ENCODE data around the gene SERPINB6.
A peak's percentile ranks its signal among the peaks of the same experiment; 100 is the strongest.

SERPINB6 gene

DNA sequence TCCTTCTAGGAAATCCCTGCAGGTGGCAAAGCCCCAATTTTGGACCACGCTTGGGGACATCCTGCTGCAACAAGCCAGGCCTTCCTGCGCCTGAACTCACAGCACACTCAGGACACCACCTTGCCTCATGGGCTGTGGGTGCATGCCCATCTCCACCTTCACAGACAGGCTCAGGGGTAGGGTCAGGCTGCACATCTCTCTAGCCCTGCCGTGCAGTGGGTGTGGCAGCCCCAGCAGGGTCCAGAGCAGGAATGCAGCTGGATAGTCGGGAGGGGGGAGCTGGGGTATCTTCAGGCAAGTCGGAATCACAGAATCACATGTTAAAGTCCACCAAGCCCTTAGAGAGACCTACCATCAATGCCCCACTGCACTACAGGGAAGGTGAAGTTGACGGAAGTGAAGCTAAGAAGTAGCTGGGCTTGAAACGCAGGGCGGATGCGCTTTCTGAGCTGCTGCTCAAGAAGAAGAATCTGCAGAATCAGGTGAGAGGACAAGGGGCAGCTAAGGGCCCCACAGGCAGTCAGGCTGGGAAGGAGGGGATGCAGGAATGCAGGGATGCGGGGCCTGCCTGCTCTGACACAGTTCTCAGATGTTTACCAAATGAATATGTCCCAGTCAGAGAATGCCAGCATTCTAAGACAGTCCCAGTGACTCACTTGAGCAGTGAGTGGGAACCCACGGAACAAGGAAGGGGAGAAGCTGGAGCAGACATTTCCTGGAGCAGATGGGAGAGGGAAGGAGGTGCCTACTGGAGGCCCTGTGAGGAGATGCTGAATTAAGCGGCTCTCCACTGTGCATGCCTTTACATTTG, 11.3 kb downstream of the SERPINB6 start:
- Histone ChIP-seq H3K9me3 (ENCODE audit: control insufficient read depth in 1 of 2, low read length in 2 of 2) (no peaks in the 10 kb centered on the region), H3K4me3 (ENCODE audit: low read depth in 1 of 2, low read length in 2 of 2) (peak overlapping the region in 1 of 2 donors; percentile 9), H3K4me1 (ENCODE audit: control insufficient read depth in 1 of 2, insufficient read depth in 2 of 2, low read length in 2 of 2) (peaks cover 60 to 65% of the 10 kb centered on the region in 2 donors), H3K9ac (ENCODE audit: low read depth in 1 of 2, low read length in 2 of 2) (peak overlapping the region in 1 of 2 donors; percentile 32), H3K36me3 (ENCODE audit: control insufficient read depth in 1 of 2, insufficient read depth in 2 of 2, low read length in 2 of 2) (peaks cover 17 to 47% of the 10 kb centered on the region in 2 donors), H3K27me3 (ENCODE audit: control insufficient read depth in 1 of 2, insufficient read depth in 2 of 2, low read length in 2 of 2) (no peaks in the 10 kb centered on the region), H3K27ac (ENCODE audit: low read depth, low read length) (no peak overlapping the region)

DNA sequence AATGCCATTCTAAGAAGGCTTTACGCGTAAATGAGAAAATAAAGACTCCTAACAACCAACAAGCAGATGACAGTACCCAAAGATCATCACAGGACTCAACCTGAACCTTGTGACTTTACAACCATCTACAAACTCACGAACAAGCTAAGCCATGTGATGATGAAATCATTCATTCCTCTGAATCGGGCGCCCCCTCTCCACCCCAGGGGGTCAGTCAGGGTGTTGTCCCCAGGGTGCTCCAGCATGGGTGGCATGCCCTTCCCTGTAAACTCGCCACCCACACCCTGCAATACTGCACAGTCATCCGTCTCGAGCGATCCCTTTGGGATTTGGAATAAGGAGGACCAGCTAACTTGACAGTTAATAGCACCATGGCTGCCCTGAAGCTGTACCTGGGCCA, 12.6 kb downstream of the SERPINB6 start:
- no peak overlapping the region for H3K9ac ChIP-seq (ENCODE audit: low read depth in 1 of 2, low read length in 2 of 2)
- no peak overlapping the region for H3K4me3 ChIP-seq (ENCODE audit: low read depth in 1 of 2, low read length in 2 of 2)
- no peak overlapping the region for H3K27ac ChIP-seq (ENCODE audit: low read depth, low read length)
- peaks cover 21 to 58% of the 10 kb centered on the region in 2 donors for H3K36me3 ChIP-seq (ENCODE audit: control insufficient read depth in 1 of 2, insufficient read depth in 2 of 2, low read length in 2 of 2)
- H3K4me1 ChIP-seq (ENCODE audit: control insufficient read depth in 1 of 2, insufficient read depth in 2 of 2, low read length in 2 of 2), result peaks cover 58 to 65% of the 10 kb centered on the region in 2 donors
- H3K9me3 ChIP-seq (ENCODE audit: control insufficient read depth in 1 of 2, low read length in 2 of 2), result no peaks in the 10 kb centered on the region
- no peaks in the 10 kb centered on the region for H3K27me3 ChIP-seq (ENCODE audit: control insufficient read depth in 1 of 2, insufficient read depth in 2 of 2, low read length in 2 of 2)

DNA sequence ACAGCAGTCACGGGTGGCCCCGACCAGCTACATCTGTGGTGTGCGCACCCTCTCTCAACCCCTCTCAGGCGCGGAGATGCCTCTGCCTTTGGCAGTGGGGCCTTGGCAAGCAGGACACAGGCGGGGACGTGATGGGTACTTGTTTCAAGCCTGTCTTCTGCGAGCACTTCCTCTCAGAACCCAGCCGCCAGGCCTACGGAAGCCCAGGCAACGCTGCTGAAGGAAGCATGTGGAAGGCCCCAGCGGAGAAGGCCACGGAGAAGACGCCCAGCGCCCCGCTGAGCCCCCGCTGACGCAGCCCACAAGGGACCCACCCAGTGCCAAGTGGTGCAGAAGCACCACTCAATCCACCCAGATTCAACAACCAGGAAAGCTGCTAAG, 13.0 kb downstream of the SERPINB6 start:
- Histone ChIP-seq H3K36me3 (ENCODE audit: control insufficient read depth in 1 of 2, insufficient read depth in 2 of 2, low read length in 2 of 2) (peaks cover 21 to 61% of the 10 kb centered on the region in 2 donors), H3K9me3 (ENCODE audit: control insufficient read depth in 1 of 2, low read length in 2 of 2) (no peaks in the 10 kb centered on the region), H3K4me3 (ENCODE audit: low read depth in 1 of 2, low read length in 2 of 2) (no peak overlapping the region), H3K4me1 (ENCODE audit: control insufficient read depth in 1 of 2, insufficient read depth in 2 of 2, low read length in 2 of 2) (peaks cover 54 to 60% of the 10 kb centered on the region in 2 donors), H3K27ac (ENCODE audit: low read depth, low read length) (no peak overlapping the region), H3K27me3 (ENCODE audit: control insufficient read depth in 1 of 2, insufficient read depth in 2 of 2, low read length in 2 of 2) (no peaks in the 10 kb centered on the region), H3K9ac (ENCODE audit: low read depth in 1 of 2, low read length in 2 of 2) (no peak overlapping the region)

DNA sequence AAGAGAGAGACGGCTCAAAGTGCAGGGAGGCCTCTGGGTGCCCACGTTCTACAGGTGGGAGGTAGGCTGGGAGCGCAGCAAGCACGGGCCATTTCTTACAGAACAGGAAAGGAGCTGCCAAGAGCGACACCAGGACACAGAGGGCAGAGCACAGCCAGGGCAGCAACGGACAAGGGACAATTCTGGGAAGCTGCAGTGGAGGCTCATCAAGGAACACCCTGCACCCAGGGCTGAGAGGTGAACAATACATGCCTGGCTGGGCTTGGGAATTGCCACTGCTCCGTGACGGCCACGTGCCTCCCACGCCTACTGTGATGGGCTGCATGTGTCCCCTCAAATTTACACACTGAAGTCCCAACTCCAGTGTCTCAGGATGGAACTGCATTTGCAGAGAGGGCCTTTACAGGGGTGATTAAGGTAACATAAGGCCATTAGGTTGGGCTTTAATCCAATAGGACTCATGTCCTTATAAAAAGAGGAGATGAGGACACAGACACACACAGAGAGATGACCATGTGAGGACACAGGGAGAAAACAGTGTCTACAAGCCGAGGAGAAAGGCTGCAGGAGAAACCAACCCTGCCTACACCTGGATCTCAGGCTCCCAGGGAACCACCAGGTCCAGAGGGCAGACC, 13.6 kb downstream of the SERPINB6 start:
- H3K27me3 ChIP-seq (ENCODE audit: control insufficient read depth in 1 of 2, insufficient read depth in 2 of 2, low read length in 2 of 2), result no peaks in the 10 kb centered on the region
- H3K4me3 ChIP-seq (ENCODE audit: low read depth in 1 of 2, low read length in 2 of 2), result no peak overlapping the region
- H3K9ac ChIP-seq (ENCODE audit: low read depth in 1 of 2, low read length in 2 of 2), result no peak overlapping the region
- peaks cover 21 to 66% of the 10 kb centered on the region in 2 donors for H3K36me3 ChIP-seq (ENCODE audit: control insufficient read depth in 1 of 2, insufficient read depth in 2 of 2, low read length in 2 of 2)
- H3K27ac ChIP-seq (ENCODE audit: low read depth, low read length), result no peak overlapping the region
- H3K4me1 ChIP-seq (ENCODE audit: control insufficient read depth in 1 of 2, insufficient read depth in 2 of 2, low read length in 2 of 2), result peaks cover 53 to 59% of the 10 kb centered on the region in 2 donors
- H3K9me3 ChIP-seq (ENCODE audit: control insufficient read depth in 1 of 2, low read length in 2 of 2), result no peaks in the 10 kb centered on the region

DNA sequence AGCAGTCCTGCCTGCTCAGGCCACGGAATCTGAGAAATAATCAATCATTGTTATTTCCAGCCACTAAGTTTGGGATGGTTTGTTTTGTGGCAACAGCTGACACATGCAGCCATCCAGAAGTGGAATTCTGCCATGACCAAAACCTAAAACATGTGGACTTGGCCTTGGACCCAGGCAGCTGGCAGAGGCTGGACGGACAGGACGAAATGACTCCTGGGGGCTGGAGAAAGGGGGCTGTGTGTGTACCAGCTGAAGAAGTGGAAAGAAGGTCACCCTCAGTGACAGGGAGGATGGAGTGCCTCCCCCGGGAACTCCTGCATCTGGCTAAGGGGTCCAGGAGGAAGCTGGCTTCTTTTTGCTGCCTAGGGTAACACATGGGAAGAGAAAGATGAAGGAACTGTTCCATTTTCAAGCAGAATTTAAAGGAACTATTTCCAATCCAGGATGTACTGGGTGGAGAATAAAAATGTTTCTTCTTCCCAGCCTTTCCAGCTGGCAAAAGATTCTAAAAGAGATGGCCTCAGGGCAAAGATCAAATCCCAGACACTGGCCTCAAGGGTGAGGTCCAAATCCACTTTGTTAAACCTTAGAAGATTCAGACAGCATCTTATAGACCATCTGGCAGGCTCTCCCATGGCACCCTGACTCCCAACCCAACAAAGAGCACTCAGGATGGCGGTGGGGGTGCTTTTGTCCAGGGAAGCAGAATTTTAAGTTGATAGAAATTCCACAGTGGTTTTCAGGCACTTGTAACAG, 14.3 kb downstream of the SERPINB6 start:
- no peak overlapping the region for H3K9ac ChIP-seq (ENCODE audit: low read depth in 1 of 2, low read length in 2 of 2)
- H3K36me3 ChIP-seq (ENCODE audit: control insufficient read depth in 1 of 2, insufficient read depth in 2 of 2, low read length in 2 of 2), result peaks cover 21 to 68% of the 10 kb centered on the region in 2 donors
- no peak overlapping the region for H3K27ac ChIP-seq (ENCODE audit: low read depth, low read length)
- no peaks in the 10 kb centered on the region for H3K9me3 ChIP-seq (ENCODE audit: control insufficient read depth in 1 of 2, low read length in 2 of 2)
- H3K27me3 ChIP-seq (ENCODE audit: control insufficient read depth in 1 of 2, insufficient read depth in 2 of 2, low read length in 2 of 2), result no peaks in the 10 kb centered on the region
- H3K4me1 ChIP-seq (ENCODE audit: control insufficient read depth in 1 of 2, insufficient read depth in 2 of 2, low read length in 2 of 2), result peaks cover 51 to 55% of the 10 kb centered on the region in 2 donors
- no peak overlapping the region for H3K4me3 ChIP-seq (ENCODE audit: low read depth in 1 of 2, low read length in 2 of 2)

DNA sequence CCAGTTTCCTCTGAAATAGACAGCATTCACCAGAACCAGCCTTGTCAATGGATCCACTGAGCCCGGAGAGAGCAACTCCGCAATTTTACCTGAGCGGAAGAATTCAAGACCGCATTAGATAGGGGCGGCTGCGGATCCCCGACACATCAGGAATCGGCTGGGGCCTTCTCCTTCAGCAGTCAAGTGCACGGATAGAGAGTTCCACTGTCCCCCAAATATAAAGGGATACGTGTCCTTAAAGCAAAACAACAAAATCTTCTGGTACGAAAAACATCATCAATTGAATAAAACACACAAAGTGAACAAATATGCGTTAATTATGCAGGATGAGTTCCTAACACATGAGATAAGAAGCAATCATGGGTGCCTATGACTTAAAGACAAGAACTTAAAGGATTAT, 18.3 kb downstream of the SERPINB6 start:
- no peaks in the 10 kb centered on the region for H3K27me3 ChIP-seq (ENCODE audit: control insufficient read depth in 1 of 2, insufficient read depth in 2 of 2, low read length in 2 of 2)
- peaks cover 18 to 20% of the 10 kb centered on the region in 2 donors for H3K4me1 ChIP-seq (ENCODE audit: control insufficient read depth in 1 of 2, insufficient read depth in 2 of 2, low read length in 2 of 2)
- H3K36me3 ChIP-seq (ENCODE audit: control insufficient read depth in 1 of 2, insufficient read depth in 2 of 2, low read length in 2 of 2), result peaks cover 43 to 81% of the 10 kb centered on the region in 2 donors
- no peak overlapping the region for H3K27ac ChIP-seq (ENCODE audit: low read depth, low read length)
- no peaks in the 10 kb centered on the region for H3K9me3 ChIP-seq (ENCODE audit: control insufficient read depth in 1 of 2, low read length in 2 of 2)
- H3K9ac ChIP-seq (ENCODE audit: low read depth in 1 of 2, low read length in 2 of 2), result no peak overlapping the region
- H3K4me3 ChIP-seq (ENCODE audit: low read depth in 1 of 2, low read length in 2 of 2), result no peak overlapping the region

DNA sequence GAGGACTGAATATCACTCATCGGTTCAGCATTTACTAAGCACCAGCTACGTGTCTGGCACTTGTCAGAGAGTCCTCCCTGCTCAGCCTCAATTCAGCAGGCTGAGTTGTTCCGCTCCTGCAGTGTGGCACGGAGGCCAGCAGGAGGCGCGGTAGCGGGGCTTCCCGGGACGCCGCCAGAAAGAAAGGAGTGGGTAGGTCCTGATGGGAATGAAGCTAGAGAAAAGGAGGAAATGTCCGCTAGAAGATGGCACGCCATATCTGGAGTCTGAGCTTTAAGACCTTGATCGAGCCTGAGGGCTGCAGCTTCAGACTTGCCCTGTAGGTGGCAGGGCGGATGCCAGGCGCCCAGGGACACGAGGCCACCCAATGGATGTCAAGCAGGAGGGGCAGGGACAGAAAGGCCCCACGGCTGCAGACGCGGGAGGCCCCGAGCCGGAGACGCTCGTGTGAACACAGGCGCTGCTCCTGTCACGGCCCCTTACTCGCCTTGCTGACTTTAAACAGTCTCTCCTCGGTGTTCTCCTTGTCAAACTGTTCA, 18.7 kb downstream of the SERPINB6 start:
- Histone ChIP-seq H3K4me3 (ENCODE audit: low read depth in 1 of 2, low read length in 2 of 2) (no peak overlapping the region), H3K9me3 (ENCODE audit: control insufficient read depth in 1 of 2, low read length in 2 of 2) (no peaks in the 10 kb centered on the region), H3K4me1 (ENCODE audit: control insufficient read depth in 1 of 2, insufficient read depth in 2 of 2, low read length in 2 of 2) (peaks cover 13 to 16% of the 10 kb centered on the region in 2 donors), H3K9ac (ENCODE audit: low read depth in 1 of 2, low read length in 2 of 2) (no peak overlapping the region), H3K27me3 (ENCODE audit: control insufficient read depth in 1 of 2, insufficient read depth in 2 of 2, low read length in 2 of 2) (no peaks in the 10 kb centered on the region), H3K36me3 (ENCODE audit: control insufficient read depth in 1 of 2, insufficient read depth in 2 of 2, low read length in 2 of 2) (peaks cover 42 to 81% of the 10 kb centered on the region in 2 donors), H3K27ac (ENCODE audit: low read depth, low read length) (no peak overlapping the region)

DNA sequence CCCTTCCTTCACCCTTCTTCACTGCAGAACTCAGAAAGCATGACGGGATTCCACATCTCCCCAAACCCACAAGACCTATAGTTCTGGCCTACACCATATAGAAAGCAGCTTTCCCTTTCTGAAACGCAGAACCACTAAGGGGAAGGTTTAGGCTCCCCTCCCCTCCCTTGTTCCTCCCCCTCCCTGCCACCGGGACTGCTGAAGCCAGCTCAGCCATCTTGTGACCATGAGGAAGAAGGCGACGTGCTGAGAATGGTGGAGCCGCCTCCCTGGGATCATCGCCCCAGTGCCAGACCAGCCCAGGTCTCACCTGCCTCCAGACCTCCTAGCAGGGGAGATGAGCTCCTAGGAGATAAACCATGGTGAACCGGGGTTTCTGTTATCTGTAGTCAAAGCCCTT, 19.6 kb downstream of the SERPINB6 start:
- Histone ChIP-seq H3K27me3 (ENCODE audit: control insufficient read depth in 1 of 2, insufficient read depth in 2 of 2, low read length in 2 of 2) (no peaks in the 10 kb centered on the region), H3K36me3 (ENCODE audit: control insufficient read depth in 1 of 2, insufficient read depth in 2 of 2, low read length in 2 of 2) (peaks cover 42 to 82% of the 10 kb centered on the region in 2 donors), H3K9ac (ENCODE audit: low read depth in 1 of 2, low read length in 2 of 2) (no peak overlapping the region), H3K9me3 (ENCODE audit: control insufficient read depth in 1 of 2, low read length in 2 of 2) (no peaks in the 10 kb centered on the region), H3K4me3 (ENCODE audit: low read depth in 1 of 2, low read length in 2 of 2) (no peak overlapping the region), H3K27ac (ENCODE audit: low read depth, low read length) (no peak overlapping the region), H3K4me1 (ENCODE audit: control insufficient read depth in 1 of 2, insufficient read depth in 2 of 2, low read length in 2 of 2) (peaks cover 6 to 9% of the 10 kb centered on the region in 2 donors)

DNA sequence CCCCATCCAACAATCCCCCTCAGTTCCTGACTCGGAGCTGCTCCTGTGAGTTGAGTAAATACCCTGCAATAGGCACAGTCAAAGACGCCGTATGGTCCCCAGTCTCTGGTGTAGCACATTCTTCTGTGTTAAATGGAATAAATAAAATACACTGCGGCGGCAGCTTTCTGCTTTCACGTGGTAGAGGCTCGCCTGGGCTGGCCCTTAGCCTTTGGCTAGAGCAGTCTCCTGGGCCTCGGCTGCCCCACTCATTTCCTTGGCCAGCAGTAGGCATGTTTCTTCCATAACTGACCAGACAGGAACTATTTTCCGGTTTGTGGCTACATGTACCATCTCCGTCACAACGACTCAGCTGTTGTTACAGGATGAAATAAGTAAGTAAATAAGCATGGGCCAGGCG, 20.7 kb downstream of the SERPINB6 start:
- Histone ChIP-seq H3K27ac (ENCODE audit: low read depth, low read length) (no peak overlapping the region), H3K4me1 (ENCODE audit: control insufficient read depth in 1 of 2, insufficient read depth in 2 of 2, low read length in 2 of 2) (peaks cover 6 to 9% of the 10 kb centered on the region in 2 donors), H3K36me3 (ENCODE audit: control insufficient read depth in 1 of 2, insufficient read depth in 2 of 2, low read length in 2 of 2) (peaks cover 37 to 73% of the 10 kb centered on the region in 2 donors), H3K4me3 (ENCODE audit: low read depth in 1 of 2, low read length in 2 of 2) (no peak overlapping the region), H3K9me3 (ENCODE audit: control insufficient read depth in 1 of 2, low read length in 2 of 2) (no peaks in the 10 kb centered on the region), H3K27me3 (ENCODE audit: control insufficient read depth in 1 of 2, insufficient read depth in 2 of 2, low read length in 2 of 2) (no peaks in the 10 kb centered on the region), H3K9ac (ENCODE audit: low read depth in 1 of 2, low read length in 2 of 2) (no peak overlapping the region)
